HEK293T (cell line): Measurements from ENCODE around the gene CXCL5.
"Not testable (repeated sequence)": the region's sequence is repeated elsewhere in the genome, so short reads cannot be mapped to it uniquely, and the experiment has no call there.

Experiments used
- CTCF ChIA-PET: fragments of 350-600 bp; formaldehyde crosslinking; extraction: SDS; loops from one replicate; lab custom pipeline; 2021; ENCODE audit warnings: antibody characterized with exemption, inconsistent platforms; lab: Yijun Ruan, JAX
- POLR2A ChIA-PET: fragments of 350-600 bp; formaldehyde crosslinking; extraction: SDS; loops from one replicate; lab custom pipeline; 2020; ENCODE audit warnings: antibody characterized with exemption, inconsistent platforms; lab: Yijun Ruan, JAX
- DNase-seq: peaks from one replicate; pipeline ENCODE4 v3.0.0; 2012; ENCODE audit warnings: mixed read lengths; ENCODE audit errors: extremely low spot score
- ARNT ChIP-seq: fragments of 450-650 bp; IDR thresholded peaks from 2 replicates; pipeline ENCODE4 v1.6.1; 2017; ENCODE audit warnings: mild to moderate bottlenecking
- BHLHE40 ChIP-seq: fragments of 450-650 bp; IDR thresholded peaks from 2 replicates; pipeline ENCODE4 v1.6.1; 2016; ENCODE audit warnings: mild to moderate bottlenecking, moderate library complexity, borderline replicate concordance
- CTBP1 ChIP-seq: fragments of 450-650 bp; IDR thresholded peaks from 2 replicates; pipeline ENCODE4 v1.6.1; 2016; ENCODE audit warnings: borderline replicate concordance
- ELF4 ChIP-seq: fragments of 450-650 bp; IDR thresholded peaks from 2 replicates; pipeline ENCODE4 v1.6.1; 2017; ENCODE audit warnings: antibody characterized with exemption
- FOXA1 ChIP-seq: fragments of 450-650 bp; IDR thresholded peaks from 2 replicates; pipeline ENCODE4 v1.6.1; 2016; ENCODE audit warnings: mild to moderate bottlenecking
- FOXK2 ChIP-seq: fragments of 450-650 bp; IDR thresholded peaks from 2 replicates; pipeline ENCODE4 v1.6.1; 2016; ENCODE audit warnings: mild to moderate bottlenecking
- FOXM1 ChIP-seq: fragments of 450-650 bp; IDR thresholded peaks from 2 replicates; pipeline ENCODE4 v1.6.1; 2017; ENCODE audit warnings: mild to moderate bottlenecking, borderline replicate concordance
- HDGF ChIP-seq: fragments of 450-650 bp; IDR thresholded peaks from 2 replicates; pipeline ENCODE4 v1.6.1; 2017; ENCODE audit warnings: antibody characterized with exemption, borderline replicate concordance
- L3MBTL2 ChIP-seq: fragments of 450-650 bp; conservative IDR thresholded peaks from 2 replicates; pipeline ENCODE4 v1.6.1; 2016; ENCODE audit warnings: mild to moderate bottlenecking
- LEF1 ChIP-seq: fragments of 450-650 bp; IDR thresholded peaks from 2 replicates; pipeline ENCODE4 v1.6.1; 2017; ENCODE audit warnings: mild to moderate bottlenecking, borderline replicate concordance
- NFRKB ChIP-seq: fragments of 450-650 bp; IDR thresholded peaks from 2 replicates; pipeline ENCODE4 v1.6.1; 2016; ENCODE audit warnings: mild to moderate bottlenecking, moderate library complexity
- SP1 ChIP-seq: fragments of 450-650 bp; IDR thresholded peaks from 2 replicates; pipeline ENCODE4 v1.6.1; 2017
- SUZ12 ChIP-seq: fragments of 450-650 bp; IDR thresholded peaks from 2 replicates; pipeline ENCODE4 v1.6.1; 2016; ENCODE audit warnings: mild to moderate bottlenecking
- TARDBP ChIP-seq: fragments of 450-650 bp; IDR thresholded peaks from 2 replicates; pipeline ENCODE4 v1.6.1; 2016
- ZNF384 ChIP-seq: fragments of 450-650 bp; IDR thresholded peaks from 2 replicates; pipeline ENCODE4 v1.6.1; 2016
- TF ChIP-seq, protein P1 (sequence below): fragments of 450-650 bp; IDR thresholded peaks from 2 replicates; pipeline ENCODE4 v1.6.1; 2016

CXCL5 gene

GRCh38 chr4:73991742-73992000 is 6.8 kb downstream of the CXCL5 start:
- POLR2A ChIA-PET: no interaction called here
- CTCF ChIA-PET: no interaction called here
- no peak for DNase-seq

DNA sequence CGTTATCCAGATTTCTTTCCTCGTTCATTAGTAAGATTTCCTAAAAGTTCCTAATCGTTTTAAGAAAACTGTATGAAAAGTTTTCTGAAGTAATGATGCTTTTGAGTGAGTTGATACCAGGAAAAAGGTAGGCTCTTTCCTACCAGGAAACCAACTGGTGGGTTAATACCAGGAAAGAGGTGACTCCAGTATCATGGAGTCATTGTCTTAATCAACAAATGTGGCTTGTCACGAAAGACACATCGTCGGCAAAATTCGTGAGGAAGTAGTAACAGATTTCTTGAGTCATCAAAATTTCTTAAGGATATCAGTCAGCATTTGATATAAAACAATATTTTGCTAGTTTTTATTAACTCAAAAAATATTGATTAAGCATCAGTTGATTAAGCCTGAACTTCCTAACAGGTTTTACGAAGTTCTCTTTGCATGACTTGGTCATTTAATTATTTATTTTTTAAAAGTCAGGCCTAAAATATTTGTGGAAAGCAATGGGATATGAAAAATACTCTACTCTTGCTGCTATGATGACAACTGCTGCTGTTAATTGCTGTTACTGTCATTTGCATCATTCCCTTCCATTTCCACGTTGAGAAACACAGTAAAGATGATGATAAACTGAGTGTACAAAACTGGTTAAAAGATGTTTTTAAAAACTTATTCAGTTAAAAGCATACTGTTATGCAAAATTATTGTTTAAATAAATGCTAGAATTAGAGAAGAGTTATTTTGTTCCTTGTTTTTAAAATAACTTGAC is 7.3 kb downstream of the CXCL5 start:
- ChIA-PET CTCF (no interaction called here), POLR2A (no interaction called here)
- TF ChIP-seq CTBP1 (no peak), SUZ12 (no peak), NFRKB (no peak), SP1 (no peak), L3MBTL2 (no peak), FOXM1 (no peak), FOXA1 (no peak), ZNF384 (no peak), HDGF (no peak), BHLHE40 (no peak), ELF4 (no peak), ARNT (no peak), TARDBP (no peak)
- no peak for DNase-seq

More at GRCh38 chr4:73991742-73992000, 6.8 kb downstream of the CXCL5 start:
- TF ChIP-seq FOXM1: no peak

DNA sequence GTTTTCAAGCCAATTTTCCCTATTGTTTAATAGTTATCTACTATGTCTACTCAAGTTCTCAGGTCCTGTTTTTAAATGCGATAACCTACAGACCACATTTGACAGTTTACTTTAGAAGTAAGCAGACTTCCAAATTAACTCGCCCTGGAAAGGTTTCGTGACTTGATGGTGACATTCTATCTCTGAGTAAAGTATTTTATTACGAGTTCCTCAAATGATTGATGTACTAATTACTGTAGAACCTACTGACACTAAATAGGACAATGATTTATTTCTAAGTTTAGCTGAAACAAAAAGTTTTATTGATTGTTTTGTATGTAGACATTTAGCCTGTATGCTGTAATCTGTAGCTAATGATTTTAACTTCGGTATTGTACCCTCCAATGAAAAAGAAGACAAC is 8.5 kb downstream of the CXCL5 start:
- DNase-seq: no peak
- ChIA-PET POLR2A (interaction anchor here (0.6 kb wide), 1 partner anchor 145 kb away, joined by 3 read pairs; no protein-coding TSS in a partner anchor), CTCF (no interaction called here)
- no peak for TF ChIP-seq HDGF
- no peak for TF ChIP-seq SUZ12
- TF ChIP-seq L3MBTL2: no peak
- no peak for TF ChIP-seq BHLHE40
- TF ChIP-seq, protein P1, sequence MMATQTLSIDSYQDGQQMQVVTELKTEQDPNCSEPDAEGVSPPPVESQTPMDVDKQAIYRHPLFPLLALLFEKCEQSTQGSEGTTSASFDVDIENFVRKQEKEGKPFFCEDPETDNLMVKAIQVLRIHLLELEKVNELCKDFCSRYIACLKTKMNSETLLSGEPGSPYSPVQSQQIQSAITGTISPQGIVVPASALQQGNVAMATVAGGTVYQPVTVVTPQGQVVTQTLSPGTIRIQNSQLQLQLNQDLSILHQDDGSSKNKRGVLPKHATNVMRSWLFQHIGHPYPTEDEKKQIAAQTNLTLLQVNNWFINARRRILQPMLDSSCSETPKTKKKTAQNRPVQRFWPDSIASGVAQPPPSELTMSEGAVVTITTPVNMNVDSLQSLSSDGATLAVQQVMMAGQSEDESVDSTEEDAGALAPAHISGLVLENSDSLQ: peak; percentile 96
- TF ChIP-seq TARDBP: no peak
- peak; percentile 54; the same call in 1 of the 2 replicates for TF ChIP-seq CTBP1
- TF ChIP-seq ARNT: peak; percentile 89

DNA sequence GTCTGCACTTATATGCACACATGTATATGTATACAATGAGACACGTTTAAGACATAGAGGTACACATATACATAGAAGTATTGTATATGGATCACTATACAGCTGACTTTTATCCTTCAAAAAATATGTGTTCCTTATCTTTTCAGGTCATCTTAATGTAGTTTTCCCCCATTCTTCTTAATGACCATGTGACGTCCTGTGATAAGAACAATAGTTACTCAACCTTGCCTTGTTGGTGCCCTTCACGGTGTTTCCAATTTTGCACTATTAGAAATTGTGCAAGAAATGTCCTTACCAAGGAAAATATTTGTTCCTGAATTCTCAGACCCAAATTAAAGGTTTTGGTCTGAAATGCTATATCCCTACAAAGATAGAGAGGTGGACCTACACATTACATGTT is 9.4 kb downstream of the CXCL5 start:
- ChIA-PET POLR2A (no interaction called here), CTCF (no interaction called here)
- TF ChIP-seq NFRKB: no peak
- TF ChIP-seq FOXA1: no peak
- DNase-seq: no peak

DNA sequence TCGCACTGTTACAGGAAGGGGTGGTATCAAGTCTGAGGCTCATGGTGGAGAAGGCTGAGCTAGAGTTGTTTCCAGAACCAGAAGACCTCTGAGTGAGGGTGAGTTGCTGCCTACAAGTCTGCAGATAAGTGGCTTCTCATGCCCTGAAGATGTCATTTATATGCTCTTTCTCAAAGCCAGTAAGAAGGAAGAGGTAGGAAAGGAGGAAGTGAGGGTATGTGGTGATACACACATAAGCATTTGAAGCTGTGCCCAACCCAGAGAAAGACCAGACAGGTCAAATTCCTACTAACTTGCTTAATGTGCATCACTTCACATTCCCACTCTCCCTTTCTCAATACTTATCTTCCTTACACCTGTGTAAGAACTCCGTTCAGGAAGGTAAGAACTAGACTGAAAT is 10.4 kb downstream of the CXCL5 start, which contains the start of gene PPBP:
Gene PPBP (minus strand): TSS at position 130 of the 400 bp plus-strand sequence. CDS start 87 bp downstream, at position 43.
- TF ChIP-seq ARNT (no peak), ZNF384 (no peak), SUZ12 (no peak), HDGF (no peak), L3MBTL2 (no peak), ELF4 (no peak), LEF1 (no peak), FOXM1 (no peak), BHLHE40 (no peak), TARDBP (no peak), FOXK2 (no peak), CTBP1 (no peak)
- ChIA-PET POLR2A (no interaction called here), CTCF (no interaction called here)
- DNase-seq: no peak

GRCh38 chr4:73985528-73985852 is 13.0 kb downstream of the CXCL5 start:
- ChIA-PET CTCF (no interaction called here), POLR2A (no interaction called here)
- DNase-seq: no peak
- TF ChIP-seq BHLHE40 (no peak), L3MBTL2 (no peak)

GRCh38 chr4:73984736-73985527 is 13.5 kb downstream of the CXCL5 start:
- no peak for DNase-seq
- TF ChIP-seq FOXK2 (no peak), FOXM1 (no peak), L3MBTL2 (no peak), FOXA1 (peak; percentile 71; the same call in 1 of the 2 replicates), BHLHE40 (no peak), ARNT (peak; percentile 29; the same call in 1 of the 2 replicates), ELF4 (no peak), HDGF (no peak), SUZ12 (no peak), CTBP1 (peak; percentile 71; the same call in 1 of the 2 replicates), ZNF384 (no peak), NFRKB (no peak), TARDBP (no peak), LEF1 (no peak)
- TF ChIP-seq, protein P1: peak; percentile 75
- POLR2A ChIA-PET: interaction anchor here (0.7 kb wide), 1 partner anchor 646 kb away, joined by 3 read pairs; no protein-coding TSS in a partner anchor
- CTCF ChIA-PET: no interaction called here

GRCh38 chr4:73981175-73981574 is 17.3 kb downstream of the CXCL5 start:
- POLR2A ChIA-PET: interaction anchor here (0.6 kb wide), 1 partner anchor 39 kb away, joined by 3 read pairs; no protein-coding TSS in a partner anchor
- CTCF ChIA-PET, DNase-seq: not testable (repeated sequence)
